ENCODE measurements around the gene PRDM4. TPM values are rescaled to one million over a fixed set of nuclear protein-coding genes. Genes with fewer than 3 reads are reported as not detected.
A peak's percentile ranks its signal among the peaks of the same experiment; 100 is the strongest.

PRDM4 gene
- total and polyA plus RNA-seq, 2 of the 4 experiments (the other 2 are of a cell fraction): 20.1 to 26.7 TPM

DNA sequence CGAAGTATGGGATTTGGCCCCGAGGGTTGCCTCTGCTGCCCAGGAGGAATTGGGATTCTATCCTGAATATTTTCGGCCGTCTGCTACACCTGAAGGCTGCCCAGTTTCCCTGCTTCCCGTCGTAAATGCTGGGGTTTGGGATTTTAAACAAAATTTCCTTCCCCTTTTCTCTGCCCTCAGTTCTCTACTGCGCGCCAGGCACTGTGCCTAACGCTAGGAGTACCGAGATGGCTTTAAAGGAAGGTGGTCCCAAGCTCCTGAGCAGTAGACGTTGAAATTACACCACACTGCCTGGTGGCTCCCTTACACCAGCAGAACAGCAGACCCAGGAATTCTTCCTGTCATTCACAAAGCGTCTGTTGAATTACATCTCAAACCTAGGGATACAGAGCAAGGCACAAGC lies 566 bp upstream of the PRDM4 start:
- H3K36me3 ChIP-seq (ENCODE audit: control insufficient read depth, insufficient read depth, low read length): peaks cover 6% of the 10 kb centered on the region
- peak overlapping the region; percentile 75 to 87 for H4K8ac ChIP-seq (ENCODE audit: low read depth in 2 of 2, low read length in 2 of 2)
- WGBS, 2 experiments (ENCODE audit: extremely low coverage in 2 of 2, insufficient read length in 1 of 2): 14% methylated on average over 1 of the region's 12 CpGs; no CpG with 5 or more reads in 1 of the 2 experiments
- H3K4me2 ChIP-seq (ENCODE audit: low read depth, low read length): peak overlapping the region; percentile 79
- no peak overlapping the region for H4K91ac ChIP-seq (ENCODE audit: insufficient read depth, low read depth, low read length)
- intact Hi-C loops (cut with micrococcal nuclease) (loop anchor here (1.0 kb wide), 1 partner anchor 124 kb away; no protein-coding TSS in a partner anchor), dilution Hi-C loops (cut with HindIII; ENCODE audit: low sequenced_read_pairs, unreplicated experiment) (no loop called here), in situ Hi-C loops (cut with MboI; ENCODE audit: low sequenced_read_pairs) (no loop called here)
- peaks cover 4% of the 10 kb centered on the region; the same call in 1 of the 2 replicates for H3K27me3 ChIP-seq (ENCODE audit: control insufficient read depth, insufficient read depth, low read length)
- H3K4ac ChIP-seq (ENCODE audit: low read depth, low read length): no peak overlapping the region
- H2BK15ac ChIP-seq (ENCODE audit: low read depth, low read length): no peak overlapping the region
- H4K5ac ChIP-seq (ENCODE audit: low read depth, low read length): peak overlapping the region; percentile 43
- H3K23ac ChIP-seq (ENCODE audit: low read depth, low read length): no peak overlapping the region
- no peak overlapping the region for H2BK120ac ChIP-seq (ENCODE audit: low read depth, low read length)
- peaks cover 24% of the 10 kb centered on the region; the same call in 1 of the 2 replicates for H4K20me1 ChIP-seq (ENCODE audit: insufficient read depth, low read length)
- no TSS peak for BruUV-seq (replicated peaks)
- no peaks in the 10 kb centered on the region for H3K9me3 ChIP-seq (ENCODE audit: control insufficient read depth, insufficient read depth, low read length)
- no peak for TF ChIP-seq MAZ (IDR thresholded peaks at IDR 0.05; ENCODE audit: borderline replicate concordance, low read depth, low read length)
- TF ChIP-seq, protein P1, sequence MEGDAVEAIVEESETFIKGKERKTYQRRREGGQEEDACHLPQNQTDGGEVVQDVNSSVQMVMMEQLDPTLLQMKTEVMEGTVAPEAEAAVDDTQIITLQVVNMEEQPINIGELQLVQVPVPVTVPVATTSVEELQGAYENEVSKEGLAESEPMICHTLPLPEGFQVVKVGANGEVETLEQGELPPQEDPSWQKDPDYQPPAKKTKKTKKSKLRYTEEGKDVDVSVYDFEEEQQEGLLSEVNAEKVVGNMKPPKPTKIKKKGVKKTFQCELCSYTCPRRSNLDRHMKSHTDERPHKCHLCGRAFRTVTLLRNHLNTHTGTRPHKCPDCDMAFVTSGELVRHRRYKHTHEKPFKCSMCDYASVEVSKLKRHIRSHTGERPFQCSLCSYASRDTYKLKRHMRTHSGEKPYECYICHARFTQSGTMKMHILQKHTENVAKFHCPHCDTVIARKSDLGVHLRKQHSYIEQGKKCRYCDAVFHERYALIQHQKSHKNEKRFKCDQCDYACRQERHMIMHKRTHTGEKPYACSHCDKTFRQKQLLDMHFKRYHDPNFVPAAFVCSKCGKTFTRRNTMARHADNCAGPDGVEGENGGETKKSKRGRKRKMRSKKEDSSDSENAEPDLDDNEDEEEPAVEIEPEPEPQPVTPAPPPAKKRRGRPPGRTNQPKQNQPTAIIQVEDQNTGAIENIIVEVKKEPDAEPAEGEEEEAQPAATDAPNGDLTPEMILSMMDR (conservative IDR thresholded peaks at IDR 0.05; ENCODE audit: low read depth, low read length): no peak
- H3K4me1 ChIP-seq (ENCODE audit: control insufficient read depth, insufficient read depth, low read length): peaks cover 3% of the 10 kb centered on the region
- peaks cover 8% of the 10 kb centered on the region; the same call in 1 of the 2 replicates for H3K9me1 ChIP-seq (ENCODE audit: insufficient read depth, low read length)
- peak overlapping the region; percentile 93 for H2AFZ ChIP-seq (replicated peaks; ENCODE audit: low read length, poor library complexity)
- ChIA-PET CTCF (no interaction called here), POLR2A (ENCODE audit: unreplicated experiment) (no interaction called here)
- ATAC-seq (ENCODE audit: low read depth) (peak; percentile 3), DNase-seq (no peak)
- peak overlapping the region; percentile 58 for H3K56ac ChIP-seq (ENCODE audit: extremely low read depth, insufficient read depth, low read length)
- peak overlapping the region; percentile 43; the same call in 1 of the 2 replicates for H3K9ac ChIP-seq (ENCODE audit: low read depth, low read length)
- H2BK20ac ChIP-seq (ENCODE audit: low read depth, low read length): no peak overlapping the region
- no peak overlapping the region for H2AK5ac ChIP-seq (ENCODE audit: low read depth, low read length)
- H3K18ac ChIP-seq (ENCODE audit: low read depth, low read length): no peak overlapping the region
- peak overlapping the region; percentile 89 for H3K4me3 ChIP-seq (ENCODE audit: insufficient read depth, low read depth, low read length)
- no peak overlapping the region for H3K27ac ChIP-seq (ENCODE audit: insufficient read depth, low read length)
- 0 out of 2 replicates have a peak overlapping the region, but pooled peaks have one; percentile 26 for H3K14ac ChIP-seq (replicated peaks; ENCODE audit: low read depth, low read length)
- H2AK9ac ChIP-seq (replicated peaks; ENCODE audit: low read depth, low read length, poor library complexity): no peak overlapping the region
- no peak overlapping the region for H2BK5ac ChIP-seq (ENCODE audit: low read depth, low read length, poor library complexity, severe bottlenecking)
- H3K79me1 ChIP-seq (ENCODE audit: low read depth in 1 of 2, low read length in 2 of 2): peaks cover 13 to 18% of the 10 kb centered on the region in 2 experiments; a peak in 3 of 4 replicates
